Measurements from ENCODE around the gene ATP2A3. TPM values are rescaled to one million over a fixed set of nuclear protein-coding genes. Genes with fewer than 3 reads are reported as not detected.

ATP2A3 gene
- total RNA-seq, 4 donors from 2014 or later: 0.89 to 1.4 (median 0.98) TPM

GRCh38 chr17:3982113-3982512 is 17.9 kb upstream of the ATP2A3 start:
- no peak for DNase-seq
- no peak for ATAC-seq
- no peaks in the 10 kb centered on the region for H3K36me3 ChIP-seq
- no peaks in the 10 kb centered on the region for H3K9me3 ChIP-seq
- peaks cover 2 to 3% of the 10 kb centered on the region in 2 donors for H3K4me1 ChIP-seq
- intact Hi-C loops (cut with DNase I; ENCODE audit: low total_unique reads): no loop called here
- TF ChIP-seq CTCF (IDR thresholded peaks at IDR 0.05 in 4 of 5, conservative IDR thresholded peaks at IDR 0.05 in 1 of 5) (no peak), POLR2A (IDR thresholded peaks at IDR 0.05) (no peak)
- no peak overlapping the region for H3K27ac ChIP-seq
- H3K27me3 ChIP-seq: peaks cover 0 to 2% (median 0%) of the 10 kb centered on the region in 3 donors
- no peak overlapping the region for H3K4me3 ChIP-seq
- in situ Hi-C loops (cut with MboI; ENCODE audit: low sequenced_read_pairs in 4 of 4): no loop called here

DNA sequence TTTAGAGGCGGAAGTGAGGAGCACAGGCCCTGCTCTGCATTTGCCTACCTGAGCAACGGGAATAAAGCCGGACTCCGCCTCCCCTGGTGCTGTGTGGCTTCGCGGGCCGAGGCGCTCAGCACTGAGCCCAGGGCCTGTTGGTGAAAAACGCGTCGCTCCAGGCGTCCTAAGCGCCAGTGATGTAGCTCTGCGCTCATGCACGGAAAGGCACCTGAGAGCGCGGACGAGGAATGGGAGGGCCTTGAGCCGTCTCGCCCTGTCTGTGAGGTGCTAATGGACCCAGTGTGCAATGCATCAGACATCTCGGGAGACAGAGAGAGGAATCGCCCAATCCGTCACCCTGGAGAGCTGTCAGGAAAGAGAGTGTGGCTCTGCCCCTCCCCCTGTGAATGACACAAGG is 17.2 kb upstream of the ATP2A3 start:
- Histone ChIP-seq H3K9me3 (no peaks in the 10 kb centered on the region), H3K4me3 (no peak overlapping the region), H3K27ac (no peak overlapping the region), H3K36me3 (no peaks in the 10 kb centered on the region), H3K27me3 (peaks cover 0 to 2% (median 0%) of the 10 kb centered on the region in 3 donors), H3K4me1 (peaks cover 7% of the 10 kb centered on the region in 2 donors)
- in situ Hi-C loops (cut with MboI; ENCODE audit: low sequenced_read_pairs in 4 of 4): no loop called here
- no peak for ATAC-seq
- intact Hi-C loops (cut with DNase I; ENCODE audit: low total_unique reads): no loop called here
- no peak for TF ChIP-seq CTCF (IDR thresholded peaks at IDR 0.05 in 4 of 5, conservative IDR thresholded peaks at IDR 0.05 in 1 of 5)
- no peak for DNase-seq

DNA sequence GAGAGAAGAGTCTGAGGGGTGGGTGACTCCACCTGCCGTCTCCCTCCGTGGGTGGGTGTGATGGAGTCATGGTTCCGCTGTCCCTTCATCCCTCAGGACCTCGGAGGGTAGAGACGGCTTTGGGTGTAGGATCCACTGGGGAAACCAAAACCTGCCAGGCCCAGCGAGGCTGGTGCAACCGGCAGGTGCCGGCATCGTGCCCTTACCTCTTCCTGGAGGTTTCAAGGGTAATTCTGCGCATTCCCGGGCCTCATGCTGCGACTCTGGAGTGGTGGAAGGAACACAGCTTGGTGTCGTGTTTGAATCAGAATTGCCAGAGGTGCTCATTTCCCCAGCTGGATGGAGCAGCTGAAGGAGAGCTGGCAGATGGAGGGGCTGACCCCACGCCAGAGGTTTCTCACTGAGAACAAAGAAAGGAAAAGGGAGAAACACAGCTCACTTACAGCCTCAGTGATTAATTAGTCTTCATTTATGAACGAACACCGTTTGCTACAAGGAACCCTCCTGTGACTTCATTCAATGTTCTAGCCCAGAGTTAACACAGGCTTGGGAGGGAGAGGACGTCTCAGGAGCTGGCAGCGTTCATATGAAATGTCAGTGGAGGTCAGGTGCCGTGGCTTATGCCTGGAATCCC is 16.3 kb upstream of the ATP2A3 start:
- Histone ChIP-seq H3K9me3 (no peaks in the 10 kb centered on the region), H3K4me1 (peaks cover 7 to 13% of the 10 kb centered on the region in 2 donors), H3K27ac (no peak overlapping the region), H3K27me3 (no peaks in the 10 kb centered on the region), H3K4me3 (no peak overlapping the region), H3K36me3 (no peaks in the 10 kb centered on the region)
- in situ Hi-C loops (cut with MboI; ENCODE audit: low sequenced_read_pairs in 4 of 4) (no loop called here), intact Hi-C loops (cut with DNase I; ENCODE audit: low total_unique reads) (no loop called here)
- no peak for DNase-seq
- ATAC-seq: no peak
- TF ChIP-seq CTCF (IDR thresholded peaks at IDR 0.05 in 4 of 5, conservative IDR thresholded peaks at IDR 0.05 in 1 of 5) (no peak), POLR2A (IDR thresholded peaks at IDR 0.05) (no peak)

DNA sequence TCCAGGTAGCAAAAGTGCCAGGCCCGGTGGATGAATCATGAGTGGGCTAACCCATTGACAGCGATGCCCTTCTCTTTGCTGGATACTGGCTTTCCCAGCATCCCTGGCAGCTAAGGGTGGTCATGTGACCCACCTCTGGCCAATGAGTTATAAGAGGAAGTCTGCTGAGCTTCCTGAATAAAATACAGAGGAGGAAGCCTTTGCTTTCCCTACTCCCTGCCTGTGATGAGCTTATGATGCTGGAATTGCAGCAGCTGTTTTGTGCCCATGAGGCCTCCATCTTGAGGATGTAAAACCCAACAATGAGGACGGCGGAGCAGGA is 15.0 kb upstream of the ATP2A3 start:
- H3K27me3 ChIP-seq: no peaks in the 10 kb centered on the region
- no peaks in the 10 kb centered on the region for H3K9me3 ChIP-seq
- TF ChIP-seq POLR2A (IDR thresholded peaks at IDR 0.05): no peak
- TF ChIP-seq CTCF (IDR thresholded peaks at IDR 0.05 in 4 of 5, conservative IDR thresholded peaks at IDR 0.05 in 1 of 5): no peak
- H3K4me1 ChIP-seq: peaks cover 7 to 13% of the 10 kb centered on the region in 2 donors
- peak overlapping the region in 1 of 4 donors; percentile 5 for H3K27ac ChIP-seq
- H3K4me3 ChIP-seq: no peak overlapping the region
- intact Hi-C loops (cut with DNase I; ENCODE audit: low total_unique reads) (no loop called here), in situ Hi-C loops (cut with MboI; ENCODE audit: low sequenced_read_pairs in 4 of 4) (no loop called here)
- ATAC-seq (no peak), DNase-seq (no peak)
- H3K36me3 ChIP-seq: no peaks in the 10 kb centered on the region

Data from gastrocnemius medialis (tissue), 4 donors.